CD4-positive, alpha-beta T cell treated with Interferon gamma for 1 hour (primary cell): ENCODE measurements around the gene NUP98.
"Not testable (repeated sequence)": the region's sequence is repeated elsewhere in the genome, so short reads cannot be mapped to it uniquely, and the experiment has no call there.

Experiments used
- DNase-seq: peaks from one replicate; pipeline ENCODE4 v3.0.0-alpha.2; 2020

Gene NUP98

GRCh38 chr11:3666023-3666530 is 131.3 kb downstream of the NUP98 start:
- no peak for DNase-seq

GRCh38 chr11:3665336-3666022 is 131.9 kb downstream of the NUP98 start:
- no peak for DNase-seq

- no peak for DNase-seq
Observed at GRCh38 chr11:3664032-3664630, 133.2 kb downstream of the NUP98 start.

GRCh38 chr11:3662856-3663255 is 134.5 kb downstream of the NUP98 start:
- no peak for DNase-seq

GRCh38 chr11:3660960-3661359 is 136.4 kb downstream of the NUP98 start:
- DNase-seq, result no peak

- no peak for DNase-seq
Observed at GRCh38 chr11:3659595-3660515, 137.5 kb downstream of the NUP98 start.

- no peak for DNase-seq
Observed at GRCh38 chr11:3658252-3658651, 139.1 kb downstream of the NUP98 start.

GRCh38 chr11:3657331-3657730 is 140.0 kb downstream of the NUP98 start:
- DNase-seq, result not testable (repeated sequence)

GRCh38 chr11:3655547-3655946 is 141.8 kb downstream of the NUP98 start:
- no peak for DNase-seq

- DNase-seq, result not testable (repeated sequence)
Observed at GRCh38 chr11:3652514-3652913, 144.8 kb downstream of the NUP98 start.

- DNase-seq, result not testable (repeated sequence)
Observed at GRCh38 chr11:3649374-3649773, 148.0 kb downstream of the NUP98 start.

- not testable (repeated sequence) for DNase-seq
Observed at GRCh38 chr11:3648843-3649242, 148.5 kb downstream of the NUP98 start.

GRCh38 chr11:3645552-3645951 is 151.8 kb downstream of the NUP98 start:
- DNase-seq, result no peak

- no peak for DNase-seq
Observed at GRCh38 chr11:3644817-3645235, 152.5 kb downstream of the NUP98 start, which contains the start of gene ART1. ART1 (plus strand) TSS chr11:3645128; CDS start chr11:3659214, 14,086 bp downstream.

GRCh38 chr11:3643102-3643546 is 154.2 kb downstream of the NUP98 start:
- not testable (repeated sequence) for DNase-seq

GRCh38 chr11:3642071-3642951 is 155.0 kb downstream of the NUP98 start:
- DNase-seq, result peak; percentile 83

GRCh38 chr11:3641701-3642070 is 155.7 kb downstream of the NUP98 start, which contains the start of gene ART5:
ART5 (minus strand) TSS chr11:3641992; CDS start chr11:3641862, 130 bp downstream.
- DNase-seq, result no peak

GRCh38 chr11:3641191-3641590 is 156.2 kb downstream of the NUP98 start:
- DNase-seq, result no peak

- no peak for DNase-seq
Observed at GRCh38 chr11:3639841-3640240, 157.5 kb downstream of the NUP98 start.

GRCh38 chr11:3638513-3638912 is 158.8 kb downstream of the NUP98 start:
- DNase-seq, result no peak

- no peak for DNase-seq
Observed at GRCh38 chr11:3637201-3637600, 160.2 kb downstream of the NUP98 start.
